CD4-positive, alpha-beta T cell treated with Interferon alpha-2 for 1 hour (primary cell): ENCODE data around the gene CLOCK.

Source experiments
- DNase-seq, 2 donors: peaks; one replicate each; pipeline ENCODE4 v3.0.0-alpha.2; 2020 to 2022

The CLOCK gene

GRCh38 chr4:55539658-55540057 is 7.1 kb downstream of the CLOCK start:
- no peak for DNase-seq

GRCh38 chr4:55538531-55538930 is 8.2 kb downstream of the CLOCK start:
- DNase-seq = no peak

- DNase-seq = no peak
These were observed 12.4 kb downstream of the CLOCK start for GRCh38 chr4:55534306-55534705.

GRCh38 chr4:55530691-55531090 is 16.0 kb downstream of the CLOCK start:
- no peak for DNase-seq

- no peak for DNase-seq
These were observed 16.5 kb downstream of the CLOCK start for GRCh38 chr4:55530167-55530566.

GRCh38 chr4:55528491-55528890 is 18.2 kb downstream of the CLOCK start:
- no peak for DNase-seq

- DNase-seq = no peak
These were observed 21.7 kb downstream of the CLOCK start for GRCh38 chr4:55524844-55525571.

- DNase-seq = no peak
These were observed 28.3 kb downstream of the CLOCK start for GRCh38 chr4:55518442-55518841.

GRCh38 chr4:55517526-55518229 is 29.0 kb downstream of the CLOCK start:
- no peak for DNase-seq

- no peak for DNase-seq
These were observed 33.7 kb downstream of the CLOCK start for GRCh38 chr4:55512922-55513571.

- no peak for DNase-seq
These were observed 34.6 kb downstream of the CLOCK start for GRCh38 chr4:55512077-55512476.

- DNase-seq = no peak
These were observed 36.0 kb downstream of the CLOCK start for GRCh38 chr4:55510685-55511084.

GRCh38 chr4:55509266-55509665 is 37.4 kb downstream of the CLOCK start:
- no peak for DNase-seq

GRCh38 chr4:55507612-55508011 is 39.1 kb downstream of the CLOCK start:
- DNase-seq = no peak

- no peak for DNase-seq
These were observed 43.5 kb downstream of the CLOCK start for GRCh38 chr4:55503169-55503568.

- no peak for DNase-seq
These were observed 46.6 kb downstream of the CLOCK start for GRCh38 chr4:55500072-55500471.

GRCh38 chr4:55499495-55499894 is 47.2 kb downstream of the CLOCK start:
- no peak for DNase-seq

- DNase-seq = no peak
These were observed 48.7 kb downstream of the CLOCK start for GRCh38 chr4:55498051-55498450.

GRCh38 chr4:55491486-55491885 is 55.2 kb downstream of the CLOCK start:
- no peak for DNase-seq

GRCh38 chr4:55488716-55489115 is 58.0 kb downstream of the CLOCK start:
- DNase-seq = no peak

GRCh38 chr4:55485821-55486220 is 60.9 kb downstream of the CLOCK start:
- no peak for DNase-seq

GRCh38 chr4:55483315-55483714 is 63.4 kb downstream of the CLOCK start:
- no peak for DNase-seq

GRCh38 chr4:55475394-55476243 is 71.1 kb downstream of the CLOCK start:
- no peak for DNase-seq
